ENCODE data around the gene DGKQ. TPM values are rescaled to one million over a fixed set of nuclear protein-coding genes. Genes with fewer than 3 reads are reported as not detected.

The DGKQ gene
- total RNA-seq, 1 donor from 2014 or later = 14.4 TPM

GRCh38 chr4:964346-965025 is 8.9 kb downstream of the DGKQ start:
- intact Hi-C loops (cut with micrococcal nuclease) = no loop called here
- H3K4me3 Mint-ChIP-seq (ENCODE audit: low read depth) = no peak overlapping the region

GRCh38 chr4:963276-964225 is 9.8 kb downstream of the DGKQ start:
- no peaks in the 10 kb centered on the region for H3K9me3 Mint-ChIP-seq
- no peak for DNase-seq (ENCODE audit: low spot score)
- H3K4me1 Mint-ChIP-seq (ENCODE audit: low read depth) = no peaks in the 10 kb centered on the region

More at GRCh38 chr4:964346-965025, 8.9 kb downstream of the DGKQ start:
- Mint-ChIP-seq H3K27me3 (ENCODE audit: low read depth) (no peaks in the 10 kb centered on the region), H3K36me3 (ENCODE audit: low read depth) (no peaks in the 10 kb centered on the region), H3K27ac (no peak overlapping the region), H3K4me1 (ENCODE audit: low read depth) (no peaks in the 10 kb centered on the region), H3K9me3 (no peaks in the 10 kb centered on the region)
- no peak for DNase-seq (ENCODE audit: low spot score)

GRCh38 chr4:962231-963208 is 10.8 kb downstream of the DGKQ start:
- no peaks in the 10 kb centered on the region for H3K36me3 Mint-ChIP-seq (ENCODE audit: low read depth)
- H3K9me3 Mint-ChIP-seq = no peaks in the 10 kb centered on the region
- H3K27ac Mint-ChIP-seq = no peak overlapping the region
- DNase-seq (ENCODE audit: low spot score) = no peak
- no peak overlapping the region for H3K4me3 Mint-ChIP-seq (ENCODE audit: low read depth)
- H3K4me1 Mint-ChIP-seq (ENCODE audit: low read depth) = no peaks in the 10 kb centered on the region
- H3K27me3 Mint-ChIP-seq (ENCODE audit: low read depth) = no peaks in the 10 kb centered on the region
- intact Hi-C loops (cut with micrococcal nuclease) = no loop called here

More at GRCh38 chr4:963276-964225, 9.8 kb downstream of the DGKQ start:
- intact Hi-C loops (cut with micrococcal nuclease) = no loop called here
- Mint-ChIP-seq H3K36me3 (ENCODE audit: low read depth) (no peaks in the 10 kb centered on the region), H3K27ac (no peak overlapping the region), H3K4me3 (ENCODE audit: low read depth) (no peak overlapping the region), H3K27me3 (ENCODE audit: low read depth) (no peaks in the 10 kb centered on the region)

- Mint-ChIP-seq H3K4me1 (ENCODE audit: low read depth) (no peaks in the 10 kb centered on the region), H3K9me3 (no peaks in the 10 kb centered on the region), H3K27ac (no peak overlapping the region), H3K4me3 (ENCODE audit: low read depth) (no peak overlapping the region), H3K27me3 (ENCODE audit: low read depth) (no peaks in the 10 kb centered on the region), H3K36me3 (ENCODE audit: low read depth) (no peaks in the 10 kb centered on the region)
- no peak for DNase-seq (ENCODE audit: low spot score)
- intact Hi-C loops (cut with micrococcal nuclease) = no loop called here
These were observed 11.8 kb downstream of the DGKQ start for GRCh38 chr4:961351-962230.

- intact Hi-C loops (cut with micrococcal nuclease) = no loop called here
- no peaks in the 10 kb centered on the region for H3K27me3 Mint-ChIP-seq (ENCODE audit: low read depth)
- H3K9me3 Mint-ChIP-seq = no peaks in the 10 kb centered on the region
- no peak for DNase-seq (ENCODE audit: low spot score)
- no peak overlapping the region for H3K27ac Mint-ChIP-seq
- H3K36me3 Mint-ChIP-seq (ENCODE audit: low read depth) = no peaks in the 10 kb centered on the region
- no peak overlapping the region for H3K4me3 Mint-ChIP-seq (ENCODE audit: low read depth)
- H3K4me1 Mint-ChIP-seq (ENCODE audit: low read depth) = no peaks in the 10 kb centered on the region
These were observed 12.6 kb downstream of the DGKQ start for GRCh38 chr4:960636-961350.

GRCh38 chr4:960140-960635 is 13.2 kb downstream of the DGKQ start:
- no peaks in the 10 kb centered on the region for H3K4me1 Mint-ChIP-seq (ENCODE audit: low read depth)
- H3K9me3 Mint-ChIP-seq = no peaks in the 10 kb centered on the region
- no peaks in the 10 kb centered on the region for H3K27me3 Mint-ChIP-seq (ENCODE audit: low read depth)
- DNase-seq (ENCODE audit: low spot score) = no peak
- intact Hi-C loops (cut with micrococcal nuclease) = no loop called here
- no peak overlapping the region for H3K4me3 Mint-ChIP-seq (ENCODE audit: low read depth)
- no peak overlapping the region for H3K27ac Mint-ChIP-seq
- no peaks in the 10 kb centered on the region for H3K36me3 Mint-ChIP-seq (ENCODE audit: low read depth)

GRCh38 chr4:959338-960139 is 13.8 kb downstream of the DGKQ start:
- Mint-ChIP-seq H3K36me3 (ENCODE audit: low read depth) (no peaks in the 10 kb centered on the region), H3K27ac (no peak overlapping the region), H3K9me3 (no peaks in the 10 kb centered on the region), H3K4me1 (ENCODE audit: low read depth) (no peaks in the 10 kb centered on the region), H3K4me3 (ENCODE audit: low read depth) (no peak overlapping the region), H3K27me3 (ENCODE audit: low read depth) (no peaks in the 10 kb centered on the region)
- intact Hi-C loops (cut with micrococcal nuclease) = no loop called here
- DNase-seq (ENCODE audit: low spot score) = no peak

GRCh38 chr4:958696-959337 is 14.6 kb downstream of the DGKQ start:
- intact Hi-C loops (cut with micrococcal nuclease) = no loop called here
- Mint-ChIP-seq H3K9me3 (no peaks in the 10 kb centered on the region), H3K27me3 (ENCODE audit: low read depth) (no peaks in the 10 kb centered on the region), H3K27ac (no peak overlapping the region), H3K36me3 (ENCODE audit: low read depth) (no peaks in the 10 kb centered on the region), H3K4me1 (ENCODE audit: low read depth) (no peaks in the 10 kb centered on the region), H3K4me3 (ENCODE audit: low read depth) (no peak overlapping the region)
- no peak for DNase-seq (ENCODE audit: low spot score)

- Mint-ChIP-seq H3K27me3 (ENCODE audit: low read depth) (no peaks in the 10 kb centered on the region), H3K4me3 (ENCODE audit: low read depth) (no peak overlapping the region), H3K4me1 (ENCODE audit: low read depth) (no peaks in the 10 kb centered on the region), H3K9me3 (no peaks in the 10 kb centered on the region), H3K27ac (no peak overlapping the region), H3K36me3 (ENCODE audit: low read depth) (no peaks in the 10 kb centered on the region)
- DNase-seq (ENCODE audit: low spot score) = no peak
- intact Hi-C loops (cut with micrococcal nuclease) = no loop called here
These were observed 15.1 kb downstream of the DGKQ start for GRCh38 chr4:958314-958665.

GRCh38 chr4:957581-958313 is 15.6 kb downstream of the DGKQ start:
- Mint-ChIP-seq H3K9me3 (no peaks in the 10 kb centered on the region), H3K27me3 (ENCODE audit: low read depth) (no peaks in the 10 kb centered on the region), H3K4me3 (ENCODE audit: low read depth) (no peak overlapping the region), H3K4me1 (ENCODE audit: low read depth) (no peaks in the 10 kb centered on the region), H3K27ac (no peak overlapping the region), H3K36me3 (ENCODE audit: low read depth) (no peaks in the 10 kb centered on the region)
- intact Hi-C loops (cut with micrococcal nuclease) = no loop called here
- DNase-seq (ENCODE audit: low spot score) = no peak

All from activated T-helper 2 cell treated with anti-CD3 and anti-CD28 coated beads, Interferon-gamma antibody, Interleukin-2, Interleukin-4, amounts not matched to agents 10 μg/mL and 5 μg/mL and 100 μg/mL, durations not matched to agents 14 hours and 24 hours and 36 hours (primary cell).